ENCODE measurements around the gene TMEM108.

TMEM108 gene

GRCh38 chr3:133330522-133330921, 292.3 kb downstream of the TMEM108 start:
- DNase-seq (ENCODE audit: low read depth, low spot score), result no peak

DNA sequence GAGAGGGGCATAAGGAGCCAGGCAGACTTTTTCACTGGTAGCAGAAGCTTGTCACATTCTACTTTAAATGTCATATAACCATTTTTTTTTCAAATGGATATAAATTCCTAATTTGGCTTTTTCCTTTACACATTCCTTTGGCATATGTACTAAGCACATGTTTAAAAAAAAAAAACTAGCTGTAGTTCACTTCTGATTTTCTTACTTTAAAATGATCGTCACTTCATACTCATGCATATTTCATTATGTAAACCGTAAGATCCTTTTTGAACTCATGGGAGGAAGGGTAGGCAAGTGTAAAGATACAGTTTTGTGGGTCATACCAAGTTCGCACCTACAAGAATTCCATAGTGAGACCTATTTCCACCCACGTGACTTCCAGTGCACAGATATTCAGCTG, 316.5 kb downstream of the TMEM108 start:
- no peak for DNase-seq (ENCODE audit: low read depth, low spot score)

GRCh38 chr3:133360476-133360875, 322.3 kb downstream of the TMEM108 start:
- no peak for DNase-seq (ENCODE audit: low read depth, low spot score)

DNA sequence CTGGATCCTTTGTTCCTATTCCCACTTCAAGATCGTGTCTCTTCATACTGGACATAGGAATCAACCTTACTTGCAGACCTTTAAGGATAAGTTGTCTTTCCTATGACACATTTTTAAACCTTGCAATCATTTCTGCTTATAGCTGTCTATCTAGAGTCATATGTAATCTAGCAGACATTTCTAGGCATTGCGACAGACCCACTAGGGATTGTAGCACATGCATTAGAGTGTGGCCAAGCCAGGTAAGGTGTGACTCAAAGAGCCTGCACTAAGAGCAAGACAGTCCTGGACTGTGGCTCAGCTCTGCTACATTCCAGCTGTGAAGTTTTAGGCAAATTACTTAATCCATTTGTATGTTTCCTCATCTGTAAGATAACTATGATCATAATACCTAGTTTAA, 322.8 kb downstream of the TMEM108 start:
- no peak for DNase-seq (ENCODE audit: low read depth, low spot score)

DNA sequence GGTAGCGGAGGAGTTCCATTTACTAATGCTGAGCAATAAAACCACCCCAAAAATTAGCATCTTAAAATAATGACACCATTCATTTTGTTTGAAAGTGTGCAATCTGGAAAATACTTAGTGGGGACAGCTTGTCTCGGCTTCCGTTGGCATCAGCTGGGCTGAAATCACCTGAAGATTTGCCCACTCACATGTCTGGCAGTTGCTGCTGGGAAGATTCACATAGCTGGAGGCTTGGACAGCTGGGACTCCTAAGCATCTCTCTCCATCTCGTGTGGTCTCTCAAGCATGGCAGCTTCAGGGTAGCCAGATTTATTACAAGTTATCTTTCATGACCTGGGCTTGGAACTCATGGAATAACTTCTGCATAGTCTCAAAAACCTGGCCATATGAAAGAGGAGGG, 323.2 kb downstream of the TMEM108 start:
- DNase-seq (ENCODE audit: low read depth, low spot score), result no peak

- no peak for DNase-seq (ENCODE audit: low read depth, low spot score)
These were observed 324.3 kb downstream of the TMEM108 start for GRCh38 chr3:133362539-133362938.

DNA sequence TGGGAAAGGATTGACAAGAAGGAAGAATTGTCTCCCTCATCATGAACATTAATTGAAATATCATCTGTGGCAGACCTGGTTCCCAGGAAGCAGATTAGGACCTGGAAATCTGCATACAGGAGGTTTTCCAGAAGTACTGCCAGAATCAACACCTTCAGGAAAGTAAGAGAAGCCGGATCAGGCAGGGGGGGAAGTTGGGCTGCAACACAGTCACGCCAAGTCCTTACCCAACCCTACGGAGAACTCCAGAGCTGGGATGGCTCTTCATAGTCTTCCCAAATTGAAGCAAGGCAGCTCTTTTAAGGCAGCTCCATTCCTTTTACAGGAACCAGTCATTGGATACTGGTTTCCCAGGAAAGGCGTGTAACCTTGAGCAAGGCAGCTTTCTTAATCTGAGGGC, 326.5 kb downstream of the TMEM108 start:
- no peak for DNase-seq (ENCODE audit: low read depth, low spot score)

- DNase-seq (ENCODE audit: low read depth, low spot score), result no peak
These were observed 328.7 kb downstream of the TMEM108 start for GRCh38 chr3:133366921-133367320.

DNA sequence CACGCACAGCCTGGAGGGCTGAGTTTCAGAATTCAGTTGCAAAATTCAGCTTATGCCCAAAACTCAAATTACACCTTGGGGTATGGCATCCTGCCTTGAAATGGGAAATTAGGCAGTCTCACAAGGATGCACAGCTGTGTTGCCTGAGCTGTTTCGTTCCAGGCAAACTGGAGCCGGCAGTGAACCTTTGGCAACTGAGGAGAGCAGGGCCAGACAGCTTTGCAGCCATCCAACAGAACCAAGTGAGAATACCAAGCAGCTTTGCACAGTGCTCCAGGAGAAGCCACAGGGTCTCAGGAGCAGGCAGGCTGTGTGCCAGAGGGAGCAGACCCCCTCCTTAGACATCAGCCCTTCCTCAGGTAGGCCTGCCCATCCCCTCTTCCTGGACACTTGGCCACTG, 329.2 kb downstream of the TMEM108 start:
- DNase-seq (ENCODE audit: low read depth, low spot score), result no peak

- no peak for DNase-seq (ENCODE audit: low read depth, low spot score)
These were observed 329.8 kb downstream of the TMEM108 start for GRCh38 chr3:133367956-133368355.

DNA sequence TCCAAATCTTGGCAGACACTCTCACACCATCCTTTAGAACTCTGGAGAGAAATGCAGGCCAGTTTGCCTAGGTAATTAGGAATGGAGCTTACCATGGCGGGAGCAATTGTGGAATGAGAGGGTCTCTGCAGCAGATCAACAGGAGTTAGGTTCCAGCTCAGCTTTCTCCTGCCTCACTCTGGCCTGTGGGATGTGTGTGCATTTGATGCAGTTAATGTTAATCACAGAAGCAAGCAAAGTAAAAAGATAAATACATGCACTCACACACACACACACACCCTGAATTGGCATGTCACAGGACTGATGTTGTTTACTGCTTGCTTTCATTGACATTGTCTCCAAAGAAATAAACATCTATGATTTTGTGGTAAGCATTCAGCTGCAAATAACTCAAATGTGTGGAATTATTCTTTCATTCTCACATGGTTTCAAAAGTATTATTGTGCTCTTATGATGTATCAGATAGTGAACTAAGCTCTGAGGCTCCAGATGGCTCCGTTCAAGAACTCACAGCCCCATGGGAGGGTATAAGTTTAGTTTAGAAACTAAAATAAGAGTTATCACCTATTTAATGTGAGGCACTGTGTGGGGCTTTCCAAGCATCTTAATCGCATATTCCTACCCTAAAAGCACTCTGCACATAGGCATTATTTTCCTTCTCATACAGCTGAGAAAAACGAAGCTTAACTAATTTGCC, 330.3 kb downstream of the TMEM108 start:
- DNase-seq (ENCODE audit: low read depth, low spot score), result no peak

- DNase-seq (ENCODE audit: low read depth, low spot score), result no peak
These were observed 330.9 kb downstream of the TMEM108 start for GRCh38 chr3:133369068-133369440.

- no peak for DNase-seq (ENCODE audit: low read depth, low spot score)
These were observed 333.0 kb downstream of the TMEM108 start for GRCh38 chr3:133371181-133371580.

GRCh38 chr3:133371676-133372075, 333.5 kb downstream of the TMEM108 start:
- DNase-seq (ENCODE audit: low read depth, low spot score), result no peak

DNA sequence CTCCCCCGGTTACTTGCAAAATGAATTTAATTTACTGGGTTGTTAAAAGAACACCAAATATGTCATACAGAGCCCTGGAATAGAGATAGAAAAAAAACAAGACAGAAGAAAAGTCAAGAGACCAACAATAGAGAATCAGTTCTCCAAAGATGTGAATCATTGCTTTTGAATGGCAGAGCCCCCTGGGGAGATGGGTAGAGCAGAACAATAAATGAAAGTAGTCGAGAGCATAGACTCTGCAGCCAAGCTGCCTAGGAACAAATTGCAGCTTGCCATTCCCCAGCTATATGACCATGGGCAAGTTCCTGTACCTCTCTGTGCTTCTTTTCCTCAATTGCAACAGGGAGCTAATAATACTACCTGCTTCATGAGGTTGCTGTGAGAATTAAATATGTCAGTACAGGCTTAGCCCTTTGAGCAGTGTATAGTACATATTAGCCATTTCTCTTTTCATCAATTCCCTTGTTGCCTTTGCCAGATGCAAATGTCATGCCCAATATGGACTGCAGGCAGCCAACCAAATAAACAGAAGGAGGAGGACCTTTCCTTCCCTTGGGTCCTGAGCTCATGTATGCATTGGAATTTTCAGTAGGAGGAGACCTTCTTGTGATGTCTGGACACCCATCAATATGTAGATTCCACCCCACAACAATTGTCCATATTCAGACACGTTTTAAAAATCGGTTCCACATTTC, 336.7 kb downstream of the TMEM108 start:
- DNase-seq (ENCODE audit: low read depth, low spot score), result no peak

DNA sequence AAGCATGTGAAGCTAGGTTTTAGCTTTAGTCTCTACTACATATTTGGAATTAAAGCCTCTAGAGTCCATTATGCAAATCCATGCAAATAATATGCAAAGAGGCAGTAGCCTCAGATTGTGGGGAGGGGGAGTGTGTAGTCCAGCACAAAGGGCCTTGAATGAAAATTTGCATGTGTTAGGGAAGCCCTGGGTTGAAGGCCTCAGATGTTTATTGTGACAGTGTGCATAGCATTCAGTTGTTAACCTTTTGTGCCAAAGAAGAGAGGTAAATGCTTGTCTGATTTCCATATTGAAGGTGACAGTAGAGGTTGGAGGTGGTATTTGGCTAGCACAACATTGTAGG, 337.2 kb downstream of the TMEM108 start:
- no peak for DNase-seq (ENCODE audit: low read depth, low spot score)

DNA sequence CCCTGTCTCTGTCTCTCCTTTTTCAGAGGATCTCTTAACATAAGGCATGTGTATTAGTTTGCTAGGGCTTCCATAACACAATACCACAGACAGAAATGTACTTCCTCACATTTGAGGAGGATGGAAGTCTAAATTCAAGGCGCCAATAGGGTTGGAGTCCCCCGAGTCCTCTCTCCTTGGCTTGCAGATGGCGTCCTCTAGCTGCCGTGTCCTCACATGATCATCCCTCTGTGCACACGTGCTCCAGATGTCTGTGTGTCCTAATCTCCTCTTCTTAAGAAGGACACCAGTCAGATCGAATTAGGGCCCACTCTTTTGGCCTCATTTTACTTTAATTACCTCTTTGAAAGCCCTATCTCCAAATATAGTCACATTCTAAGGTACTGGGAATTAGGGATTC, 338.6 kb downstream of the TMEM108 start:
- DNase-seq (ENCODE audit: low read depth, low spot score), result no peak

- no peak for DNase-seq (ENCODE audit: low read depth, low spot score)
These were observed 339.2 kb downstream of the TMEM108 start for GRCh38 chr3:133377396-133377795.

- DNase-seq (ENCODE audit: low read depth, low spot score), result no peak
These were observed 341.7 kb downstream of the TMEM108 start for GRCh38 chr3:133379926-133380325.

DNA sequence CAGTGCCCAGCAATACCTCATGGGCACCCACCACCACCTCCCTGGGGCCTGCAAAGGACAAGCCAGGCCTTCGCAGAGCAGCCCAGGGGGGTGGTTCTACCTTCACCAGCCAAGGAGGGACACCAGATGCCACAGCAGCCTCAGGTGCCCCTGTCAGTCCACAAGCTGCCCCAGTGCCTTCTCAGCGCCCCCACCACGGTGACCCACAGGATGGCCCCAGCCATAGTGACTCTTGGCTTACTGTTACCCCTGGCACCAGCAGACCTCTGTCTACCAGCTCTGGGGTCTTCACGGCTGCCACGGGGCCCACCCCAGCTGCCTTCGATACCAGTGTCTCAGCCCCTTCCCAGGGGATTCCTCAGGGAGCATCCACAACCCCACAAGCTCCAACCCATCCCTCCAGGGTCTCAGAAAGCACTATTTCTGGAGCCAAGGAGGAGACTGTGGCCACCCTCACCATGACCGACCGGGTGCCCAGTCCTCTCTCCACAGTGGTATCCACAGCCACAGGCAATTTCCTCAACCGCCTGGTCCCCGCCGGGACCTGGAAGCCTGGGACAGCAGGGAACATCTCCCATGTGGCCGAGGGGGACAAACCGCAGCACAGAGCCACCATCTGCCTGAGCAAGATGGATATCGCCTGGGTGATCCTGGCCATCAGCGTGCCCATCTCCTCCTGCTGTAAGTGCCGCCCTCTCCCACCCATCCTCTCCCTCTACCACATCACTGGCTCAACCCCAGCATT, 342.5 kb downstream of the TMEM108 start:
- DNase-seq (ENCODE audit: low read depth, low spot score), result no peak

GRCh38 chr3:133381346-133382109, 343.3 kb downstream of the TMEM108 start:
- no peak for DNase-seq (ENCODE audit: low read depth, low spot score)

DNA sequence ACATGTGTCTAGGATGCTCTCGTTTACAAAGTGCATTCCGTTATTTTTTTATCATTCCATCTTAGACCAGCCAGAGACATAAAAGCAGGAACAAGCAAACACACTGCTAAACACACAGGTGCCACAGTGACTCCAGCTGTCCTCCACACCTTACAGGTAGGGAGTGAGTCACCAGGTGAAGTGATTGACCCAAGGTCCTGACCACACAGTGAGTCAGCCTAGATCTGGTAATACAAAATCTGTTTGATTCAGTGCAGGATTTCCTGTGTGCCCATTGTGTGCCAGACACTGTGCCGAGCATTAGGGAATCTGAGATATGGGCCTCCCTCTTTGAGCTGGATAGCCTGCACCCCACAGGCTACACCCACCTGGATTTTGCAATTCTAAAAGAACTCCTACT, 345.0 kb downstream of the TMEM108 start:
- no peak for DNase-seq (ENCODE audit: low read depth, low spot score)
